K562 (cell line): ENCODE data around the gene PIK3R5. TPM values are rescaled to one million over a fixed set of nuclear protein-coding genes. Genes with fewer than 3 reads are reported as not detected.
"Not testable (repeated sequence)": the region's sequence is repeated elsewhere in the genome, so short reads cannot be mapped to it uniquely, and the experiment has no call there.

Source experiments
- ATAC-seq: fragments of 200-7000 bp; cut with Tn5 transposase; 3 replicates; pipeline ENCODE4 v1.9.1; 2020; ENCODE audit warnings: moderate library complexity
- BruUV-seq: library from RNA; stranded (reverse); fragments of 400-500 nt; replicated peaks from 2 replicates; lab custom pipeline; 2021; lab: Mats Ljungman, UMichigan
- CTCF ChIA-PET: fragments of 300-600 bp; formaldehyde crosslinking; extraction: SDS; loops from one replicate; lab custom pipeline; 2021; ENCODE audit warnings: low intra/inter-chr PET ratio; lab: Yijun Ruan, JAX
- POLR2A ChIA-PET: fragments of 300-600, 350-650 bp; sonication (Branson Sonifier 250); formaldehyde crosslinking; extraction: SDS; loops from one replicate; lab custom pipeline; 2021; ENCODE audit warnings: antibody characterized with exemption, inconsistent platforms; lab: Yijun Ruan, JAX
- DNase-seq, 4 experiments: peaks; one replicate each; pipeline versions ENCODE4 v3.0.0 to v3.0.0-alpha.2; 2011 to 2018; ENCODE audit warnings: low spot score in 3 of 4, mixed read lengths in 3 of 4; ENCODE audit errors: extremely low read depth in 1 of 4
- FAIRE-seq: peaks from 2 replicates; lab custom pipeline; 2011; peaks lifted over from hg19 to GRCh38; lab: Jason Lieb, UNC
- H2AFZ ChIP-seq: 2 replicates; pipeline ENCODE4 v1.6.0; 2011; ENCODE audit warnings: low read depth, low read length, control low read depth, inconsistent platforms
- H3K27ac ChIP-seq: fragments of 200-600 bp; 3 replicates; pipeline ENCODE4 v1.8.0; 2011; ENCODE audit warnings: low read depth, mild to moderate bottlenecking, control low read depth, inconsistent platforms, low read length, moderate library complexity, mixed read lengths; ENCODE audit errors: extremely low read depth
- H3K27me3 ChIP-seq, 2 experiments: fragments of 300-600 bp in 1 of 2; 2 replicates in 1 of 2; 3 replicates in 1 of 2; pipeline versions ENCODE4 v1.6.0 to v1.8.0; 2011; ENCODE audit warnings: inconsistent platforms in 2 of 2, low read length in 2 of 2, mild to moderate bottlenecking in 1 of 2, mixed read lengths in 1 of 2, moderate library complexity in 1 of 2; ENCODE audit not compliant: control insufficient read depth in 2 of 2, insufficient read depth in 2 of 2
- H3K36me3 ChIP-seq: fragments of 300-600 bp; 3 replicates; pipeline ENCODE4 v1.8.0; 2011; ENCODE audit warnings: mild to moderate bottlenecking, low read length, inconsistent platforms; ENCODE audit not compliant: control insufficient read depth, insufficient read depth
- H3K4me1 ChIP-seq, 2 experiments: fragments of 200-600 bp in 1 of 2; replicated peaks in 1 of 2; 2 replicates in 1 of 2; 3 replicates in 1 of 2; pipeline versions ENCODE4 v1.5.1 to v1.8.0; 2011; ENCODE audit warnings: inconsistent platforms in 2 of 2, low read length in 2 of 2, mild to moderate bottlenecking in 1 of 2, mixed read lengths in 1 of 2, moderate library complexity in 1 of 2; ENCODE audit not compliant: control insufficient read depth in 2 of 2, insufficient read depth in 2 of 2
- H3K4me2 ChIP-seq: 2 replicates; pipeline ENCODE4 v1.6.1; 2011; ENCODE audit warnings: low read length, control low read depth, inconsistent platforms, mixed read lengths; ENCODE audit not compliant: insufficient read depth
- H3K4me3 ChIP-seq: fragments of 200-600 bp; sonication (generic), shearing (Covaris generic); 2 replicates; pipeline ENCODE4 v1.5.1; 2016; ENCODE audit warnings: control low read depth, inconsistent platforms
- H3K79me2 ChIP-seq: fragments of 200-600 bp; 3 replicates; pipeline ENCODE4 v1.8.0; 2011; ENCODE audit warnings: low read length, inconsistent platforms; ENCODE audit not compliant: control insufficient read depth, insufficient read depth
- H3K9ac ChIP-seq, 2 experiments: 2 replicates each; pipeline versions ENCODE4 v1.6.0 to v1.6.1; 2011; ENCODE audit warnings: low read depth in 2 of 2, low read length in 2 of 2, control low read depth in 1 of 2, inconsistent platforms in 1 of 2, mild to moderate bottlenecking in 1 of 2, mixed read lengths in 1 of 2; ENCODE audit not compliant: insufficient read depth in 1 of 2
- H3K9me1 ChIP-seq: one replicate; pipeline ENCODE4 v1.6.0; 2011; ENCODE audit warnings: inconsistent platforms, mild to moderate bottlenecking, low read length, moderate library complexity; ENCODE audit not compliant: control insufficient read depth, insufficient read depth
- H3K9me3 ChIP-seq: replicated peaks from 2 replicates; pipeline ENCODE4 v1.5.1; 2011; ENCODE audit warnings: low read depth, low read length, inconsistent platforms; ENCODE audit not compliant: control insufficient read depth, insufficient read depth
- H4K20me1 ChIP-seq: replicated peaks from 2 replicates; pipeline ENCODE4 v1.6.1; 2011; ENCODE audit warnings: low read length, inconsistent platforms, mixed read lengths; ENCODE audit not compliant: control insufficient read depth, insufficient read depth
- ATF1 ChIP-seq, 2 experiments: fragments of 450-650 bp in 1 of 2; IDR thresholded peaks; 2 replicates each; pipeline ENCODE4 v1.6.1; 2016; ENCODE audit warnings: missing compliant biosample characterization in 1 of 2, missing genetic modification characterization in 1 of 2
- CREB3 ChIP-seq: fragments of 450-650 bp; conservative IDR thresholded peaks from 2 replicates; pipeline ENCODE4 v1.6.1; 2016; ENCODE audit warnings: missing genetic modification characterization, low read depth, mild to moderate bottlenecking, missing compliant biosample characterization, moderate library complexity
- ESRRA ChIP-seq: fragments of 450-650 bp; IDR thresholded peaks from 2 replicates; pipeline ENCODE4 v1.6.1; 2014; ENCODE audit warnings: low read depth, mild to moderate bottlenecking, moderate library complexity, borderline replicate concordance
- IFI16 ChIP-seq: fragments of 250-450 bp; sonication (Bioruptor Pico); IDR thresholded peaks from 2 replicates; pipeline ENCODE4 v2.1.2; 2022; ENCODE audit warnings: mild to moderate bottlenecking, inconsistent platforms
- MCM3 ChIP-seq: fragments of 450-650 bp; IDR thresholded peaks from 2 replicates; pipeline ENCODE4 v1.6.1; 2016
- MXD1 ChIP-seq: fragments of 250-450 bp; sonication (Bioruptor Pico); IDR thresholded peaks from 2 replicates; pipeline ENCODE4 v1.8.0; 2021; ENCODE audit warnings: borderline replicate concordance, mild to moderate bottlenecking, moderate library complexity; ENCODE audit not compliant: poor library complexity, severe bottlenecking
- TSC22D4 ChIP-seq: fragments of 450-650 bp; IDR thresholded peaks from 2 replicates; pipeline ENCODE4 v1.6.1; 2016; ENCODE audit warnings: missing genetic modification characterization, missing biosample characterization, control low read depth
- ZBTB7A ChIP-seq: IDR thresholded peaks from 2 replicates; pipeline ENCODE4 v1.6.1; 2011; ENCODE audit warnings: low read depth, mild to moderate bottlenecking, low read length, moderate library complexity, borderline replicate concordance; ENCODE audit not compliant: control insufficient read depth
- ZEB2 ChIP-seq: fragments of 450-650 bp; IDR thresholded peaks from 2 replicates; pipeline ENCODE4 v1.6.1; 2016
- ZNF584 ChIP-seq: fragments of 200-800 bp; sonication (Bioruptor generic); IDR thresholded peaks from 2 replicates; pipeline ENCODE4 v1.6.1; 2016; ENCODE audit warnings: low read depth, mild to moderate bottlenecking, missing genetic modification characterization, missing compliant biosample characterization
- ZNF778 ChIP-seq: fragments of 450-650 bp; formaldehyde crosslinking; IDR thresholded peaks from 2 replicates; pipeline ENCODE4 v1.4.0; 2020; ENCODE audit warnings: mild to moderate bottlenecking, moderate library complexity
- ZNF79 ChIP-seq: fragments of 250-450 bp; sonication (Bioruptor Pico); IDR thresholded peaks from 2 replicates; pipeline ENCODE4 v1.4.0; 2020; ENCODE audit warnings: low read depth, mild to moderate bottlenecking, moderate library complexity
- WGBS: fragments of 100-300 bp; shearing (Covaris generic); methylation state at CpG from one replicate; pipeline ENCODE4 v1.1.6; 2016; ENCODE audit warnings: low coverage, mixed read lengths; ENCODE audit not compliant: insufficient coverage; ENCODE audit errors: missing lambda C conversion rate; 5-methylcytosine and 5-hydroxymethylcytosine counted together
- in situ Hi-C: fragments of 300-500 bp; cut with MboI; formaldehyde crosslinking; loops from 4 replicates; pipeline ENCODE4 v1.15.0; 2018; ENCODE audit warnings: inconsistent platforms, mixed read lengths
- intact Hi-C: fragments of 100-400 bp; cut with micrococcal nuclease; formaldehyde crosslinking; loops from 2 replicates; pipeline ENCODE4 v1.14.2; 2022
- polyA plus RNA-seq, 8 experiments: library from polyadenylated mRNA; depleted of rRNA in 4 of 8; stranded (reverse) in 5 of 8; unstranded in 3 of 8; fragments of >200 nt; fragmentation: Nextera tagmentation in 2 of 8; fragmentation: Illumina TruSeq in 1 of 8; extraction: Ambion mirVana in 2 of 8; extraction: Trizol in 1 of 8; gene quantifications; 2 replicates each; pipeline versions ENCODE4 v1.2.1 to v1.2.3, GENCODE V29; 2011 to 2014; ENCODE audit warnings: inconsistent platforms in 1 of 8, missing spikeins in 1 of 8
- total RNA-seq, 7 experiments: library from RNA; depleted of rRNA in 6 of 7; stranded (reverse); fragments of >200 nt in 6 of 7; fragmentation: Illumina TruSeq in 2 of 7; extraction: Trizol in 2 of 7; gene quantifications; 2 replicates each; pipeline versions ENCODE4 v1.2.1 to v1.2.3, GENCODE V29; 2011 to 2021; ENCODE audit warnings: low replicate concordance in 1 of 7
- TF ChIP-seq, protein P1 (sequence below): sonication (generic); formaldehyde crosslinking; IDR thresholded peaks from 2 replicates; pipeline ENCODE4 v1.8.1; 2023; ENCODE audit warnings: mild to moderate bottlenecking, missing genetic modification reagents

The PIK3R5 gene
- total and polyA plus RNA-seq, 9 of the 15 experiments (the other 6 are each of a cell fraction or from before 2014, with no cell fraction given): 0.01 to 0.38 TPM; not detected in 7

GRCh38 chr17:8985054-8985701 lies 19.7 kb upstream of the PIK3R5 start:
- Histone ChIP-seq H3K36me3 (no peaks in the 10 kb centered on the region), H3K4me1 (no peaks in the 10 kb centered on the region), H3K4me2 (no peak overlapping the region), H3K27me3 (no peaks in the 10 kb centered on the region; a peak in 1 of 5 replicates), H2AFZ (no peak overlapping the region), H3K4me3 (no peak overlapping the region), H3K79me2 (no peaks in the 10 kb centered on the region), H3K9ac (no peak overlapping the region), H3K9me1 (no peaks in the 10 kb centered on the region), H3K27ac (no peak overlapping the region), H4K20me1 (no peaks in the 10 kb centered on the region), H3K9me3 (no peaks in the 10 kb centered on the region)
- in situ Hi-C loops (loop anchor here (25.0 kb wide), 2 partner anchors 552 to 923 kb away; no protein-coding TSS in a partner anchor), intact Hi-C loops (no loop called here)
- ChIA-PET POLR2A (no interaction called here), CTCF (interaction anchor here (0.7 kb wide), 1 partner anchor 156 kb away, joined by 3 read pairs; no protein-coding TSS in a partner anchor)
- ATAC-seq: no peak
- DNase-seq: no peak
- FAIRE-seq: no peak
- WGBS: 2% methylated on average over 4 of the region's 4 CpGs
- TF ChIP-seq, protein P1, sequence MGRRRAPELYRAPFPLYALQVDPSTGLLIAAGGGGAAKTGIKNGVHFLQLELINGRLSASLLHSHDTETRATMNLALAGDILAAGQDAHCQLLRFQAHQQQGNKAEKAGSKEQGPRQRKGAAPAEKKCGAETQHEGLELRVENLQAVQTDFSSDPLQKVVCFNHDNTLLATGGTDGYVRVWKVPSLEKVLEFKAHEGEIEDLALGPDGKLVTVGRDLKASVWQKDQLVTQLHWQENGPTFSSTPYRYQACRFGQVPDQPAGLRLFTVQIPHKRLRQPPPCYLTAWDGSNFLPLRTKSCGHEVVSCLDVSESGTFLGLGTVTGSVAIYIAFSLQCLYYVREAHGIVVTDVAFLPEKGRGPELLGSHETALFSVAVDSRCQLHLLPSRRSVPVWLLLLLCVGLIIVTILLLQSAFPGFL: no peak
- TF ChIP-seq CREB3 (tag) (no peak), ZNF584 (no peak), ZEB2 (no peak), ZBTB7A (no peak), IFI16 (CRISPR knock-in tag) (no peak), TSC22D4 (tag) (no peak), ZNF778 (CRISPR knock-in tag) (no peak), ESRRA (no peak), MXD1 (CRISPR knock-in tag) (no peak), MCM3 (no peak), ATF1 (CRISPR knock-in tag; IDR thresholded peaks at IDR 0.05) (no peak), ATF1 (tag; IDR thresholded peaks at IDR 0.05) (no peak), ZNF79 (CRISPR knock-in tag) (no peak)
- BruUV-seq: no TSS peak

GRCh38 chr17:8984225-8984624 lies 18.7 kb upstream of the PIK3R5 start:
- CTCF ChIA-PET: interaction anchor here (0.7 kb wide), 1 partner anchor 156 kb away, joined by 3 read pairs; no protein-coding TSS in a partner anchor
- H3K9me3 ChIP-seq, DNase-seq, H3K9ac ChIP-seq, H3K4me2 ChIP-seq, H2AFZ ChIP-seq, H4K20me1 ChIP-seq, H3K4me1 ChIP-seq, H3K27me3 ChIP-seq, H3K79me2 ChIP-seq, H3K36me3 ChIP-seq, FAIRE-seq, H3K4me3 ChIP-seq, ATAC-seq, H3K9me1 ChIP-seq, H3K27ac ChIP-seq, intact Hi-C loops, POLR2A ChIA-PET, BruUV-seq: not testable (repeated sequence)
- 0% methylated on average over 2 of the region's 5 CpGs for WGBS
- in situ Hi-C loops: loop anchor here (25.0 kb wide), 2 partner anchors 553 to 922 kb away; no protein-coding TSS in a partner anchor
